H7 (cell line): ENCODE data around the gene PUM2. TPM values are rescaled to one million over a fixed set of nuclear protein-coding genes. Genes with fewer than 3 reads are reported as not detected.
"Not testable (repeated sequence)": the region's sequence is repeated elsewhere in the genome, so short reads cannot be mapped to it uniquely, and the experiment has no call there.

ENCODE experiments used
- DNase-seq: peaks from one replicate; pipeline ENCODE4 v3.0.0; 2012
- H3K27me3 ChIP-seq: 2 replicates; pipeline ENCODE4 v1.6.0; 2011; ENCODE audit warnings: mild to moderate bottlenecking, low read length; ENCODE audit not compliant: control insufficient read depth, insufficient read depth
- H3K36me3 ChIP-seq: replicated peaks from 2 replicates; pipeline ENCODE4 v1.5.1; 2011; ENCODE audit warnings: low read length; ENCODE audit not compliant: control insufficient read depth, insufficient read depth
- H3K4me3 ChIP-seq: 2 replicates; pipeline ENCODE4 v1.5.1; 2011; ENCODE audit warnings: low read depth, mild to moderate bottlenecking, control low read depth, low read length, moderate library complexity; ENCODE audit not compliant: insufficient read depth
- total RNA-seq: library from RNA; depleted of rRNA; stranded (reverse); fragments of >200 nt; shearing (Covaris generic); gene quantifications from 2 replicates; pipeline ENCODE4 v1.2.3, GENCODE V29; 2014

The PUM2 gene
- total RNA-seq, 1 experiment from 2014 or later: 36.2 TPM

- Histone ChIP-seq H3K27me3 (no peaks in the 10 kb centered on the region), H3K4me3 (no peak overlapping the region), H3K36me3 (peaks cover 6% of the 10 kb centered on the region; the same call in 1 of the 2 replicates)
- DNase-seq: no peak
Measured at GRCh38 chr2:20302019-20302418, 48.6 kb downstream of the PUM2 start.

GRCh38 chr2:20300656-20301055 is 50.0 kb downstream of the PUM2 start:
- DNase-seq: no peak
- Histone ChIP-seq H3K4me3 (no peak overlapping the region), H3K36me3 (peaks cover 3% of the 10 kb centered on the region), H3K27me3 (no peaks in the 10 kb centered on the region)

GRCh38 chr2:20299113-20299512 is 51.5 kb downstream of the PUM2 start:
- no peak for DNase-seq
- H3K4me3 ChIP-seq: no peak overlapping the region
- H3K27me3 ChIP-seq: no peaks in the 10 kb centered on the region
- peaks cover 3% of the 10 kb centered on the region for H3K36me3 ChIP-seq

GRCh38 chr2:20294231-20294630 is 56.4 kb downstream of the PUM2 start:
- Histone ChIP-seq H3K27me3 (no peaks in the 10 kb centered on the region), H3K4me3 (no peak overlapping the region), H3K36me3 (peaks cover 4% of the 10 kb centered on the region)
- DNase-seq: no peak

- Histone ChIP-seq H3K36me3 (peaks cover 4% of the 10 kb centered on the region), H3K4me3 (no peak overlapping the region), H3K27me3 (no peaks in the 10 kb centered on the region)
- DNase-seq: no peak
Measured at GRCh38 chr2:20292984-20293383, 57.7 kb downstream of the PUM2 start.

GRCh38 chr2:20291846-20292408 is 58.7 kb downstream of the PUM2 start:
- Histone ChIP-seq H3K4me3 (no peak overlapping the region), H3K36me3 (peaks cover 5% of the 10 kb centered on the region), H3K27me3 (no peaks in the 10 kb centered on the region)
- DNase-seq: peak; percentile 36

- peak; percentile 77 for DNase-seq
- H3K27me3 ChIP-seq: no peaks in the 10 kb centered on the region
- H3K4me3 ChIP-seq: no peak overlapping the region
- peaks cover 4% of the 10 kb centered on the region for H3K36me3 ChIP-seq
Measured at GRCh38 chr2:20291106-20291564, 59.5 kb downstream of the PUM2 start.

- H3K36me3 ChIP-seq: peaks cover 8% of the 10 kb centered on the region
- no peak for DNase-seq
- H3K27me3 ChIP-seq: no peaks in the 10 kb centered on the region
- no peak overlapping the region for H3K4me3 ChIP-seq
Measured at GRCh38 chr2:20288642-20289340, 61.9 kb downstream of the PUM2 start.

GRCh38 chr2:20282916-20283592 is 67.6 kb downstream of the PUM2 start:
- DNase-seq: no peak

GRCh38 chr2:20281876-20282275 is 68.8 kb downstream of the PUM2 start:
- H3K27me3 ChIP-seq: no peaks in the 10 kb centered on the region
- no peak for DNase-seq
- H3K36me3 ChIP-seq: peaks cover 11% of the 10 kb centered on the region
- H3K4me3 ChIP-seq: no peak overlapping the region

More at GRCh38 chr2:20282916-20283592, 67.6 kb downstream of the PUM2 start:
- Histone ChIP-seq H3K4me3 (no peak overlapping the region), H3K27me3 (no peaks in the 10 kb centered on the region), H3K36me3 (peaks cover 12% of the 10 kb centered on the region)

GRCh38 chr2:20273042-20273441 is 77.6 kb downstream of the PUM2 start:
- no peak for DNase-seq
- H3K4me3 ChIP-seq: no peak overlapping the region
- no peaks in the 10 kb centered on the region for H3K36me3 ChIP-seq
- H3K27me3 ChIP-seq: no peaks in the 10 kb centered on the region

GRCh38 chr2:20268317-20268716 is 82.3 kb downstream of the PUM2 start:
- not testable (repeated sequence) for H3K4me3 ChIP-seq, H3K27me3 ChIP-seq, H3K36me3 ChIP-seq, DNase-seq

- DNase-seq: no peak
- Histone ChIP-seq H3K4me3 (no peak overlapping the region), H3K36me3 (no peaks in the 10 kb centered on the region), H3K27me3 (no peaks in the 10 kb centered on the region)
Measured at GRCh38 chr2:20267529-20267928, 83.1 kb downstream of the PUM2 start.

GRCh38 chr2:20264629-20265028 is 86.0 kb downstream of the PUM2 start:
- H3K4me3 ChIP-seq: no peak overlapping the region
- H3K36me3 ChIP-seq: peaks cover 4% of the 10 kb centered on the region
- no peaks in the 10 kb centered on the region for H3K27me3 ChIP-seq
- DNase-seq: no peak

GRCh38 chr2:20257411-20257810 is 93.2 kb downstream of the PUM2 start:
- Histone ChIP-seq H3K27me3 (no peaks in the 10 kb centered on the region), H3K36me3 (peaks cover 22% of the 10 kb centered on the region), H3K4me3 (no peak overlapping the region)
- no peak for DNase-seq
